Stimulated activated CD4-positive, alpha-beta T cell treated with anti-CD3 and anti-CD28 coated beads, Interleukin-15, amount 100 ng/mL, for 1 hour (primary cell): ENCODE measurements around the gene IBA57.

Experiments
- DNase-seq, 2 donors: peaks; one replicate each; pipeline ENCODE4 v3.0.0-alpha.2; 2020; ENCODE audit warnings: low read depth in 1 of 2, low spot score in 1 of 2

The IBA57 gene

GRCh38 chr1:228190182-228190581 lies 24.6 kb downstream of the IBA57 start:
- DNase-seq, result no peak

GRCh38 chr1:228190778-228191177 lies 25.2 kb downstream of the IBA57 start:
- DNase-seq, result no peak

- DNase-seq, result no peak
Measured at GRCh38 chr1:228194436-228194835, 28.8 kb downstream of the IBA57 start.

GRCh38 chr1:228194921-228195812 lies 29.6 kb downstream of the IBA57 start:
- no peak for DNase-seq

- no peak for DNase-seq
Measured at GRCh38 chr1:228197555-228198147, 32.0 kb downstream of the IBA57 start.

- no peak for DNase-seq
Measured at GRCh38 chr1:228198977-228199590, 33.5 kb downstream of the IBA57 start.

GRCh38 chr1:228204958-228205357 lies 39.4 kb downstream of the IBA57 start:
- no peak for DNase-seq

GRCh38 chr1:228205526-228206436 lies 40.2 kb downstream of the IBA57 start:
- no peak for DNase-seq

- no peak for DNase-seq
Measured at GRCh38 chr1:228206582-228207351, 41.2 kb downstream of the IBA57 start.

- DNase-seq, result no peak
Measured at GRCh38 chr1:228207381-228207810, 41.8 kb downstream of the IBA57 start.

GRCh38 chr1:228207851-228208821 lies 42.5 kb downstream of the IBA57 start, which contains the start of gene OBSCN:
Gene OBSCN (plus strand): TSS chr1:228208044. CDS start chr1:228211784, 3,740 bp downstream.
- no peak for DNase-seq

- no peak for DNase-seq
Measured at GRCh38 chr1:228208831-228209551, 43.4 kb downstream of the IBA57 start.

GRCh38 chr1:228209657-228210056 lies 44.1 kb downstream of the IBA57 start:
- DNase-seq, result no peak

GRCh38 chr1:228210076-228210651 lies 44.6 kb downstream of the IBA57 start:
- DNase-seq, result no peak

GRCh38 chr1:228210712-228211530 lies 45.3 kb downstream of the IBA57 start:
- no peak for DNase-seq

- DNase-seq, result no peak
Measured at GRCh38 chr1:228211531-228212414, 46.2 kb downstream of the IBA57 start.
